GM12892 (cell line): ENCODE measurements around the gene APLF.

Source experiments
- POLR2A ChIP-seq: IDR thresholded peaks from 2 replicates; pipeline ENCODE4 v1.6.1; 2011; ENCODE audit warnings: low read depth, low read length, control low read depth
- POLR2AphosphoS5 ChIP-seq: IDR thresholded peaks from 2 replicates; pipeline ENCODE4 v1.6.1; 2011; ENCODE audit warnings: low read depth, low read length, control low read depth
- TAF1 ChIP-seq: IDR thresholded peaks from 2 replicates; pipeline ENCODE4 v1.6.1; 2011; ENCODE audit warnings: low read depth, mild to moderate bottlenecking, control low read depth, low read length, borderline replicate concordance

DNA sequence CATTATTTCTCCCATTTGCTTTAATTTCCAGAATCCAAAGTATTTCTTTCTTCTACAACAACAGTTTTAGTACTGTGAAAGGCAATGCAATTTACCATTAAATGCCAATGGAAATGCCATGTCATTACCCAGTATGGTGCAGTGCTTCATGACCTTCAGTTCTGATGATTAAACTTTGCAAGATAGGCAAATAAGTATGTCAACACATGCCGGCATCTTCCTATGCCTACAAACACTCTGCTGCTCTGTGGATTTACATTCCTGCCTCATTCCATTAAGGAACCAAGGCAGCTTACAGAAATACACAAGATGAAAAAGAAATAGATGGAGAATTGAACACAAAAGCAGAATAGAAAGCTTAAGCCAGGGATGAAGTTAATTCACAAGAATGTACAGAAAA lies 123.3 kb downstream of the APLF start:
- TF ChIP-seq POLR2A (no peak), POLR2AphosphoS5 (no peak), TAF1 (no peak)
